H1 (cell line): Measurements from ENCODE around the gene INAFM2. TPM values are rescaled to one million over a fixed set of nuclear protein-coding genes. Genes with fewer than 3 reads are reported as not detected.

Source experiments
- CTCF ChIA-PET: fragments of 300-600 bp; sonication (Branson Sonifier 250); formaldehyde crosslinking; loops from one replicate; lab custom pipeline; 2021; ENCODE audit not compliant: partially characterized antibody; lab: Charles Lee
- POLR2A ChIA-PET: fragments of 300-600 bp; sonication (Branson Sonifier 250); formaldehyde crosslinking; loops from one replicate; lab custom pipeline; 2021; ENCODE audit warnings: inconsistent platforms; ENCODE audit not compliant: partially characterized antibody; lab: Charles Lee
- DNase-seq, 2 experiments: peaks; one replicate each; pipeline versions ENCODE4 v3.0.0 to v3.0.0-alpha.2; 2010 to 2022; ENCODE audit warnings: low spot score in 2 of 2, low read depth in 1 of 2, mixed read lengths in 1 of 2
- FAIRE-seq: peaks from 2 replicates; lab custom pipeline; 2011; peaks lifted over from hg19 to GRCh38; lab: Jason Lieb, UNC
- H2AFZ ChIP-seq: 2 replicates; pipeline ENCODE4 v1.8.1; 2012; ENCODE audit warnings: low read length, inconsistent platforms
- H2AK5ac ChIP-seq: 2 replicates; pipeline ENCODE4 v1.6.1; 2013; ENCODE audit warnings: low read depth, low read length
- H2BK120ac ChIP-seq: replicated peaks from 2 replicates; pipeline ENCODE3; 2013; ENCODE audit warnings: low read depth, low read length, inconsistent platforms
- H2BK12ac ChIP-seq: 2 replicates; pipeline ENCODE4 v1.6.1; 2013; ENCODE audit warnings: low read depth, low read length
- H2BK15ac ChIP-seq: 2 replicates; pipeline ENCODE4 v1.6.1; 2013; ENCODE audit warnings: low read length
- H2BK20ac ChIP-seq: 2 replicates; pipeline ENCODE4 v1.6.1; 2013; ENCODE audit warnings: low read length
- H2BK5ac ChIP-seq: 2 replicates; pipeline ENCODE4 v1.6.1; 2013; ENCODE audit warnings: low read depth, low read length
- H3K14ac ChIP-seq: 2 replicates; pipeline ENCODE4 v1.6.1; 2013; ENCODE audit warnings: inconsistent platforms; ENCODE audit not compliant: insufficient read length
- H3K18ac ChIP-seq: 2 replicates; pipeline ENCODE4 v1.6.1; 2013; ENCODE audit warnings: low read length; ENCODE audit errors: extremely low read depth
- H3K23ac ChIP-seq: 2 replicates; pipeline ENCODE4 v1.6.1; 2013; ENCODE audit warnings: inconsistent platforms; ENCODE audit not compliant: insufficient read length
- H3K23me2 ChIP-seq: 2 replicates; pipeline ENCODE4 v1.6.1; 2013; ENCODE audit warnings: low read depth, low read length
- H3K27ac ChIP-seq: 2 replicates; pipeline ENCODE4 v1.6.1; 2011; ENCODE audit warnings: low read depth, low read length, inconsistent platforms
- H3K27me3 ChIP-seq, 4 experiments: replicated peaks in 1 of 4; 1 replicate in 1 of 4; 2 replicates in 3 of 4; pipeline versions ENCODE4 v1.6.1 to v1.8.1; 2011 to 2013; ENCODE audit warnings: low read length in 3 of 4, mild to moderate bottlenecking in 3 of 4, inconsistent platforms in 2 of 4, mixed read lengths in 2 of 4, moderate library complexity in 1 of 4; ENCODE audit not compliant: control insufficient read depth in 3 of 4, insufficient read depth in 3 of 4; ENCODE audit errors: extremely low read depth in 1 of 4
- H3K36me3 ChIP-seq, 4 experiments: 2 replicates each; pipeline versions ENCODE4 v1.6.1 to v1.8.1; 2011 to 2013; ENCODE audit warnings: mild to moderate bottlenecking in 4 of 4, low read length in 3 of 4, moderate library complexity in 2 of 4, control low read depth in 1 of 4, inconsistent platforms in 1 of 4; ENCODE audit not compliant: insufficient read depth in 4 of 4, control insufficient read depth in 2 of 4
- H3K4ac ChIP-seq: replicated peaks from 2 replicates; pipeline ENCODE3; 2013; ENCODE audit warnings: low read length, low read depth, mixed read lengths, inconsistent platforms; ENCODE audit not compliant: insufficient read length
- H3K4me1 ChIP-seq, 4 experiments: replicated peaks in 1 of 4; 1 replicate in 1 of 4; 2 replicates in 3 of 4; pipeline versions ENCODE4 v1.6.1 to v1.8.1; 2011 to 2013; ENCODE audit warnings: low read length in 3 of 4, inconsistent platforms in 2 of 4, mixed read lengths in 1 of 4; ENCODE audit not compliant: insufficient read depth in 4 of 4, control insufficient read depth in 3 of 4
- H3K4me2 ChIP-seq, 2 experiments: 2 replicates each; pipeline versions ENCODE4 v1.6.1 to v1.8.1; 2011 to 2013; ENCODE audit warnings: low read depth in 2 of 2, low read length in 2 of 2, control low read depth in 1 of 2, inconsistent platforms in 1 of 2, mild to moderate bottlenecking in 1 of 2; ENCODE audit not compliant: insufficient read depth in 1 of 2
- H3K4me3 ChIP-seq, 4 experiments: fragments of 200-600, 300-600 bp in 1 of 4; sonication (generic), shearing (Covaris generic), sonication (Bioruptor Twin) in 1 of 4; 2 replicates each; pipeline versions ENCODE4 v1.5.1 to v1.8.1; 2011 to 2016; ENCODE audit warnings: low read length in 4 of 4, low read depth in 3 of 4, control low read depth in 2 of 4, inconsistent platforms in 2 of 4, mild to moderate bottlenecking in 2 of 4, mixed read lengths in 1 of 4, moderate library complexity in 1 of 4; ENCODE audit not compliant: insufficient read depth in 2 of 4; ENCODE audit errors: extremely low read depth in 1 of 4
- H3K56ac ChIP-seq: replicated peaks from 2 replicates; pipeline ENCODE3; 2013; ENCODE audit warnings: low read depth, mild to moderate bottlenecking, mixed read lengths, low read length, inconsistent platforms; ENCODE audit not compliant: insufficient read length
- H3K79me1 ChIP-seq: 2 replicates; pipeline ENCODE4 v1.6.1; 2013; ENCODE audit warnings: low read depth, low read length, control low read depth
- H3K79me2 ChIP-seq, 2 experiments: 2 replicates each; pipeline versions ENCODE4 v1.6.1 to v1.8.1; 2012 to 2013; ENCODE audit warnings: low read length in 2 of 2, mild to moderate bottlenecking in 2 of 2, inconsistent platforms in 1 of 2; ENCODE audit not compliant: insufficient read depth in 2 of 2, control insufficient read depth in 1 of 2
- H3K9ac ChIP-seq, 4 experiments: replicated peaks in 1 of 4; 1 replicate in 1 of 4; 2 replicates in 3 of 4; pipeline versions ENCODE4 v1.6.1 to v1.8.1; 2011 to 2013; ENCODE audit warnings: low read depth in 3 of 4, low read length in 3 of 4, control low read depth in 2 of 4, mild to moderate bottlenecking in 2 of 4, moderate library complexity in 2 of 4, inconsistent platforms in 1 of 4; ENCODE audit errors: extremely low read depth in 1 of 4
- H3K9me3 ChIP-seq, 2 experiments: 2 replicates each; pipeline versions ENCODE4 v1.6.1 to v1.8.1; 2012 to 2013; ENCODE audit warnings: mild to moderate bottlenecking in 2 of 2, moderate library complexity in 2 of 2, control low read depth in 1 of 2, inconsistent platforms in 1 of 2, low read depth in 1 of 2, low read length in 1 of 2, mixed read lengths in 1 of 2; ENCODE audit not compliant: insufficient read depth in 2 of 2
- H4K20me1 ChIP-seq, 2 experiments: replicated peaks in 1 of 2; 2 replicates each; pipeline versions ENCODE3 to v1.8.1; 2011 to 2013; ENCODE audit warnings: inconsistent platforms in 2 of 2, low read length in 2 of 2, mild to moderate bottlenecking in 1 of 2; ENCODE audit not compliant: insufficient read depth in 2 of 2, control insufficient read depth in 1 of 2
- H4K5ac ChIP-seq: 2 replicates; pipeline ENCODE4 v1.6.1; 2013; ENCODE audit warnings: low read length, low read depth, mixed read lengths, inconsistent platforms; ENCODE audit not compliant: insufficient read length
- H4K8ac ChIP-seq: 2 replicates; pipeline ENCODE4 v1.8.0; 2013; ENCODE audit warnings: mild to moderate bottlenecking, moderate library complexity, low read length, inconsistent platforms; ENCODE audit not compliant: insufficient read depth; ENCODE audit errors: extremely low read depth
- H4K91ac ChIP-seq: replicated peaks from 2 replicates; pipeline ENCODE3; 2013; ENCODE audit warnings: low read length, mixed read lengths, inconsistent platforms; ENCODE audit not compliant: insufficient read length
- BRCA1 ChIP-seq: IDR thresholded peaks from 2 replicates; pipeline ENCODE4 v1.6.1; 2012; ENCODE audit warnings: low read depth, low read length, improper control_type of control experiment
- CTBP2 ChIP-seq: IDR thresholded peaks from 2 replicates; pipeline ENCODE4 v1.7.0; 2011; ENCODE audit warnings: borderline replicate concordance, mild to moderate bottlenecking, moderate library complexity, mixed read lengths, low read length; ENCODE audit not compliant: insufficient read depth, insufficient read length
- EGR1 ChIP-seq: IDR thresholded peaks from 2 replicates; pipeline ENCODE4 v1.6.1; 2011; ENCODE audit warnings: low read depth, low read length, borderline replicate concordance
- EZH2 ChIP-seq: fragments of 200-600 bp; sonication (generic); IDR thresholded peaks from 2 replicates; pipeline ENCODE4 v1.7.1; 2012; ENCODE audit warnings: low read depth, mild to moderate bottlenecking, moderate library complexity, low read length, inconsistent platforms; ENCODE audit not compliant: severe bottlenecking
- FOSL1 ChIP-seq: IDR thresholded peaks from 2 replicates; pipeline ENCODE4 v1.6.1; 2011; ENCODE audit warnings: mild to moderate bottlenecking, low read depth, low read length, moderate library complexity; ENCODE audit not compliant: insufficient read depth
- HDAC2 ChIP-seq, 2 experiments: fragments of 300-600 bp in 1 of 2; sonication (generic) in 1 of 2; IDR thresholded peaks; 2 replicates each; pipeline ENCODE4 v1.6.1; 2011 to 2012; ENCODE audit warnings: low read depth in 2 of 2, low read length in 2 of 2, mild to moderate bottlenecking in 2 of 2, moderate library complexity in 2 of 2, borderline replicate concordance in 1 of 2, inconsistent platforms in 1 of 2
- HDAC6 ChIP-seq: IDR thresholded peaks from one replicate; pipeline ENCODE4 v1.7.1; 2012; ENCODE audit warnings: low read depth, mild to moderate bottlenecking, inconsistent platforms, low read length, moderate library complexity
- KDM1A ChIP-seq: fragments of 200-600, 300-600 bp; sonication (generic); IDR thresholded peaks from 2 replicates; pipeline ENCODE4 v1.7.1; 2016; ENCODE audit warnings: mild to moderate bottlenecking, low read length, borderline replicate concordance
- PHF8 ChIP-seq: fragments of 200-600 bp; sonication (generic); conservative IDR thresholded peaks from 2 replicates; pipeline ENCODE4 v1.7.1; 2012; ENCODE audit warnings: low read depth, mild to moderate bottlenecking, inconsistent platforms, low read length, moderate library complexity
- TAF7 ChIP-seq: optimal IDR thresholded peaks from 2 replicates; pipeline ENCODE3; 2011; ENCODE audit warnings: low read depth, mild to moderate bottlenecking, inconsistent platforms, low read length, moderate library complexity, borderline replicate concordance
- WGBS, 2 experiments: shearing (Covaris generic) in 1 of 2; methylation state at CpG; one replicate each; pipeline versions ENCODE4 v1.1.6 to v1.1.7; 2013 to 2015; ENCODE audit warnings: low lambda C conversion rate in 2 of 2, mixed read lengths in 2 of 2, inconsistent platforms in 1 of 2, low coverage in 1 of 2, missing lambda C conversion rate in 1 of 2; ENCODE audit not compliant: insufficient replicate concordance in 2 of 2, insufficient coverage in 1 of 2, insufficient read length in 1 of 2; ENCODE audit errors: extremely low coverage in 1 of 2, missing lambda C conversion rate in 1 of 2; 5-methylcytosine and 5-hydroxymethylcytosine counted together
- polyA plus RNA-seq, 7 experiments: library from polyadenylated mRNA; depleted of rRNA in 3 of 7; stranded (reverse) in 5 of 7; unstranded in 2 of 7; fragments of >200 nt in 5 of 7; fragments of 200-250 nt in 2 of 7; gene quantifications; 1 replicate in 5 of 7; 2 replicates in 1 of 7; 4 replicates in 1 of 7; pipeline versions ENCODE4 v1.2.1 to v1.2.3, GENCODE V29; 2011 to 2013; ENCODE audit warnings: missing spikeins in 2 of 7, mixed read lengths in 2 of 7
- total RNA-seq: library from RNA; stranded (reverse); fragmentation: NEBNext Ultra II Directional; extraction: Animal tissue kit (Norgen Biotek cat#: 25700); gene quantifications from 2 replicates; pipeline ENCODE4 v1.2.1, GENCODE V29; 2021
- TF ChIP-seq, protein P1 (sequence below): IDR thresholded peaks from 2 replicates; pipeline ENCODE4 v1.6.1; 2012; ENCODE audit warnings: inconsistent platforms

INAFM2 gene
- total and polyA plus RNA-seq, 2 of the 8 experiments (the other 6 are each of a cell fraction or from before 2014, with no cell fraction given) = 15.3 to 35.1 TPM

GRCh38 chr15:40327457-40327856 lies 4.0 kb downstream of the INAFM2 start:
- FAIRE-seq (peak; percentile 58), DNase-seq (no peak)
- Histone ChIP-seq H3K9ac (no peak overlapping the region), H3K23me2 (peaks cover 12% of the 10 kb centered on the region), H3K23ac (no peak overlapping the region), H3K27ac (0 out of 2 replicates have a peak overlapping the region, but pooled peaks have one; percentile 7), H3K36me3 (peaks cover 0 to 11% (median 0%) of the 10 kb centered on the region in 4 experiments; a peak in 3 of 8 replicates), H4K5ac (peak overlapping the region; percentile 67), H3K18ac (peak overlapping the region; percentile 98), H2BK15ac (no peak overlapping the region), H4K8ac (no peak overlapping the region), H3K9me3 (no peaks in the 10 kb centered on the region; a peak in 1 of 4 replicates), H2BK12ac (peak overlapping the region; percentile 71; the same call in 1 of the 2 replicates), H3K14ac (no peak overlapping the region), H3K56ac (no peak overlapping the region), H2AFZ (no peak overlapping the region), H2BK120ac (peak overlapping the region; percentile 56), H4K91ac (peak overlapping the region; percentile 48), H3K27me3 (peaks cover 0 to 12% (median 3%) of the 10 kb centered on the region in 4 experiments; a peak in 4 of 7 replicates), H3K79me1 (no peaks in the 10 kb centered on the region; the same call in 1 of the 2 replicates), H3K4me2 (peak overlapping the region; percentile 58 to 82), H3K4ac (peak overlapping the region; percentile 36), H4K20me1 (no peaks in the 10 kb centered on the region), H2BK20ac (no peak overlapping the region), H3K4me3 (peak overlapping the region in 2 of 4 experiments; percentile 15 to 43; a peak in 4 of 8 replicates), H3K4me1 (peaks cover 19 to 38% (median 29%) of the 10 kb centered on the region in 4 experiments), H2AK5ac (no peak overlapping the region), H3K79me2 (peaks cover 0 to 14% of the 10 kb centered on the region in 2 experiments; a peak in 3 of 4 replicates), H2BK5ac (peak overlapping the region; percentile 55; the same call in 1 of the 2 replicates)
- ChIA-PET CTCF (interaction anchor here (0.7 to 21.1 kb wide), 19 partner anchors 8 to 222 kb away, joined by 3 to 295 read pairs (median 4); partner anchors contain the start of genes CCDC9B and PLCB2), POLR2A (interaction anchor here (0.6 to 5.6 kb wide), 10 partner anchors 10 to 112 kb away, joined by 3 to 66 read pairs (median 4); partner anchors contain the start of genes CCDC9B, KNSTRN, PAK6 and PLCB2)
- 27% methylated on average over 6 of the region's 6 CpGs; no CpG with 5 or more reads in 1 of the 2 experiments for WGBS, 2 experiments
- no peak for TF ChIP-seq BRCA1
- TF ChIP-seq HDAC6 = no peak
- TF ChIP-seq, protein P1, sequence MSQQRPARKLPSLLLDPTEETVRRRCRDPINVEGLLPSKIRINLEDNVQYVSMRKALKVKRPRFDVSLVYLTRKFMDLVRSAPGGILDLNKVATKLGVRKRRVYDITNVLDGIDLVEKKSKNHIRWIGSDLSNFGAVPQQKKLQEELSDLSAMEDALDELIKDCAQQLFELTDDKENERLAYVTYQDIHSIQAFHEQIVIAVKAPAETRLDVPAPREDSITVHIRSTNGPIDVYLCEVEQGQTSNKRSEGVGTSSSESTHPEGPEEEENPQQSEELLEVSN = peak; percentile 72
- no peak for TF ChIP-seq HDAC2 (IDR thresholded peaks at IDR 0.05; ENCODE audit: borderline replicate concordance in 1 of 2, low read depth in 2 of 2, low read length in 2 of 2)
- TF ChIP-seq EGR1 = no peak
- no peak for TF ChIP-seq TAF7
- no peak for TF ChIP-seq EZH2
- no peak for TF ChIP-seq FOSL1
- no peak for TF ChIP-seq KDM1A
- TF ChIP-seq PHF8 = no peak
- peak; percentile 51 for TF ChIP-seq CTBP2
